GM12873 (cell line): Measurements from ENCODE around the gene TAX1BP3.

Source experiments
- TF ChIP-seq, protein P1 (sequence below): IDR thresholded peaks from 2 replicates; pipeline ENCODE4 v1.5.1; 2012; ENCODE audit warnings: low read depth, mild to moderate bottlenecking, moderate library complexity, low read length, control low read depth; ENCODE audit not compliant: insufficient read depth; ENCODE audit errors: missing control alignments

The TAX1BP3 gene

DNA sequence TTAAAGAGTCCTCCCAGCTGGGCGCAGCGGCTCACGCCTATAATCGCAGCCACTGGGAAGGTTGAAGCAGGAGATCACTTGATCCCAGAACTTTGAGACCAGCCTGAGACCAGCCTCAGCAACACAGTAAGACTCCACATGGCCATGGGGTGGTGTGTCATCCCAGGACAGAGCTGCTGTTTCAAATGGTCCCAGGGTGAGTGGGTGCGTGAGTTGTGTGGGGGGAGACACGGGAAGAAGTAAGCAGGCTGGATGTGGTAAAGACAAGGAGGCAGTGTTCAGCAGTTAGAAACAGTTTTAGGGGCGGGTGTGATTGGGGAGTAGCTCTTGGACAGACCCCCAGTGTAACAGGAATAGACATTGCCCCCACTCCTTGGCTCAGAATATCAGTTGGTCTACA, 36.1 kb downstream of the TAX1BP3 start:
- TF ChIP-seq, protein P1, sequence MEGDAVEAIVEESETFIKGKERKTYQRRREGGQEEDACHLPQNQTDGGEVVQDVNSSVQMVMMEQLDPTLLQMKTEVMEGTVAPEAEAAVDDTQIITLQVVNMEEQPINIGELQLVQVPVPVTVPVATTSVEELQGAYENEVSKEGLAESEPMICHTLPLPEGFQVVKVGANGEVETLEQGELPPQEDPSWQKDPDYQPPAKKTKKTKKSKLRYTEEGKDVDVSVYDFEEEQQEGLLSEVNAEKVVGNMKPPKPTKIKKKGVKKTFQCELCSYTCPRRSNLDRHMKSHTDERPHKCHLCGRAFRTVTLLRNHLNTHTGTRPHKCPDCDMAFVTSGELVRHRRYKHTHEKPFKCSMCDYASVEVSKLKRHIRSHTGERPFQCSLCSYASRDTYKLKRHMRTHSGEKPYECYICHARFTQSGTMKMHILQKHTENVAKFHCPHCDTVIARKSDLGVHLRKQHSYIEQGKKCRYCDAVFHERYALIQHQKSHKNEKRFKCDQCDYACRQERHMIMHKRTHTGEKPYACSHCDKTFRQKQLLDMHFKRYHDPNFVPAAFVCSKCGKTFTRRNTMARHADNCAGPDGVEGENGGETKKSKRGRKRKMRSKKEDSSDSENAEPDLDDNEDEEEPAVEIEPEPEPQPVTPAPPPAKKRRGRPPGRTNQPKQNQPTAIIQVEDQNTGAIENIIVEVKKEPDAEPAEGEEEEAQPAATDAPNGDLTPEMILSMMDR: no peak

DNA sequence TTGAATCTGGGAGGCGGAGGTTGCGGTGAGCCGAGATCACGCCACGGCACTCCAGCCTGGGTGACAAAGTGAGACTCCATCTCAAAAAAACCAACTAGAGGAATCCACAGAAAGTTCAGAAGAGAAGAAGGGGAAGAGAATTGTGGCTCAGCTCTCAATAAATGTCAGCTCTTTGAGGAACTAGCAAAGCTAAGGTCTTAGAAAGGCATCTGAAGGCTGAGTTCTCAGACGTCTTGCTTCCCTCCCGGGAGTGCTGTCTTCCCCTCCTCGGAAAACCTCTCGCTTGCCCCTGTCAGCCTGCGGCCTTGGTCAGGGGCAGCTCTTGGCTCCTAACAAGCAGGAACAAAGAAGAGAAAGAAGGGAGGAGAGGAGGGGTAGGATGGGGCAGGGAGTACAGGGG, 37.6 kb downstream of the TAX1BP3 start:
- TF ChIP-seq, protein P1: no peak

DNA sequence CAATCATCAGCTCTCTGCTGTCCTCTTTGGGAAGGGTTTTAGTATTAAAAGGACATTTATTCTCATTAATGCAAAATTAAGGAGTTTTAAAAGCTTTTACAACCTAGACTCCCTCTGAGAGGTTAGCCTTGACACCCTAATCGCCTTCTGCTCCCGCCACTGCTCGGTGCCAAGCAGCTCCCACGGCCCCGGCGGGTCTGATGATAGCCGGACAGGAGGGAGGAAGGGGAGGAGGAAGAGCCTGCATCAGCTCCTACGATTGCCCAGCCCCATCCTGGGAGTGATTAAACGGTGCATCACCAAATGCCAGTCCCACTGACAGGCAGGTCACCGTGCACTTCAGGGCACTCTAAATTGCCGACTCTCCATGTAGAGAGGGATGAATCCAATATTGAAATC, 40.6 kb downstream of the TAX1BP3 start:
- TF ChIP-seq, protein P1: no peak

DNA sequence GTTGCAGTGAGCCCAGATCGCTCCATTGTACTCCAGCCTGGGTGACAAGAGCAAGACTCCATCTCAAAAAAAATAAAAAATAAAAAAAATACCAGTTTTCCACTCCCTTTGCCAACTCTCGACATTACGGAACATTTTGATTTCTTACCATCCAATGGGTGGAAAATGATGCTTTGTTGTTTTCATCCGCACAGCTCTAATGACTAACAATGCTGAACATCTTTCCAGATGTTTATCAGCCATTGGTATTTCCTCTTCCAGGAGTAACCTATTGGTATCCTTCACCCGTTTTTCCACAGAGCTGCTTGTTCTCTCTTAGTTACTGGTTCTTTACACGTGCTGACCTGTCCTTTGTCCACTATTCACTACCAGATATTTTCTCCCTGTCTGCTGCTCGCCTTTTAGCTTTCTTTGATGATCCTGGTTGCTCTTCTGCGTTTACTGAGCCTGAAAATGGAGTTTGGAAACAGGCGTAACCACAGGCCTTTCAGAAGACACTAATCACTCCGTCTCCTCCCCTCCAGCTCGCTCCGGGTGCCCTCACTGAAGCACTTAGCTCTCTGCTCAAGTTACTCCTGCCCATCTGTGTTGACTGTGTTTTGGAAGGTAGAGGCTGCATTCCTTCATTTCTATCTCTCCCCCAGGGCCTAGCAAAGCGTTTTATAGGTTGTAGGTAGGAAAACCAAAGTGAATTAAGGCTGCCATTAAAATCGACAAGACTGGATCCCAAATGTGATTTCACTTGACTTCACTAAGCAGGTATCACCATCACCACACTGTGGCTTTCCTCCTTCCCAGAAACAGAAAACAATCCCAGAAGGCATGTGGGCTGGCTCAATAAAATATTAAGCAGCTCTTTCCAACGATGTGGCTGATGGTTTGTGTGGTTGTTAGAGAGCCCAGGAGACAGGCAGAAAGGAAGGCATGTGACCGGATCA, 41.3 kb downstream of the TAX1BP3 start:
- TF ChIP-seq, protein P1: no peak

DNA sequence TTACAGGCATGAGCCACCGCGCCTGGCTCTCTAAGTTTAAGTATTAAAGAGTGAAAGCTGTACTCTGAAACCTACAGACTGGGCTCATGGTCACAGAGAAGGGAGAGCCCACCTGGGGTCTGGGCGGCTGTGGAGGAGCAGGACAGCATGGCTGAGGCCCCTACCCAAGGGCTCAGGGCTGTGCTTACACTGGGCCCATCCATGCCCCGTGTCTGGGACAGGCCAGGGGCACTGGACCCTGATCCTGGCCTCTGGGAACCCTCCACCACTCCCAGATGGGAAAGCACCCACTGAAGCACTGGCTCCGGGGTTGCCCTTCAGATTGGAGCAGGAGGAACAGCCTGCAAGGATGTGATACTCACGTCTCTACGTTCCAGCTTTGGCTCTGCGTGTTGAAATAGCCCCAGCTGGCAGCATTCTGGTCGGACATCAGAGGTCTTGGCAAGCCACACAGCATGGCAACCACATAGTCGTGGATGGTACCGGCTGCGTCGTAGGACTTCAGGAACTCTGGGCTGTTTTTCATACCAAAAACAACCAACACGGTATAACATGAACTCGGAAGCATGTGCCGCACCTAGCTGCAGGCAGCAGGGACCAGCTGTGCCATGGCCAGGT, 45.3 kb downstream of the TAX1BP3 start:
- TF ChIP-seq, protein P1: no peak

DNA sequence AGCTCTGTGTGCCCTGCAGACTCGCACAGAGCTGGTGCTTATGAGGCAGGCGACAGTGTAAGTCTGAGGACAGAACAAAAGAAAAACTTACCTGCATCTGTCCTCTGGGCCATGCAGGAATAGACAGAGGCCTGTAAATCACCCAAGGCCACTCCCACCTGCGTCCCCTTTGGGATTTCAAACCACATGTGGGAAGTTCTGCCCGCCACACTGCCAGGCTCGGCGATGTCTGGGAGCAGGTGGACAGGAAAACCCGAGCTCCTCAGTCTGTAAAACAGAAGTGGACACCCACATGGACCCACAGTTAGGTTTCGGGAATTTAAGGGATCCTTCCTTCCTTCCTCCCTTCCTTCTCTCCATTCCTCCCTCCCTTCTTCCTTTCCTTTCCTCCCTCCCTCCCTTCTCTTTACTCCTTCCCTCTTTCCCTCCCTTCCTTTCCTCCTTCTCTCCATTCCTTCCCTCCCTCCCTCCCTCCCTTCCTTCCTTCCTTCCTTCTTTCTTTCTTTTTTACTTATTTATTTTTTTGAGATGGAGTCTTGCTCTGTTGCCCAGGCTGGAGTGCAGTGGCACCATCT, 47.1 kb downstream of the TAX1BP3 start:
- TF ChIP-seq, protein P1: no peak
